HL-60 (cell line): ENCODE measurements around the gene LHX2.

Experiments
- POLR2AphosphoS5 ChIP-seq: IDR thresholded peaks from 2 replicates; pipeline ENCODE4 v1.6.1; 2012; ENCODE audit warnings: low read depth
- TF ChIP-seq, protein P1 (sequence below): IDR thresholded peaks from one replicate; pipeline ENCODE4 v1.5.1; 2011; ENCODE audit warnings: low read length, control low read depth, inconsistent platforms; ENCODE audit not compliant: insufficient read depth

DNA sequence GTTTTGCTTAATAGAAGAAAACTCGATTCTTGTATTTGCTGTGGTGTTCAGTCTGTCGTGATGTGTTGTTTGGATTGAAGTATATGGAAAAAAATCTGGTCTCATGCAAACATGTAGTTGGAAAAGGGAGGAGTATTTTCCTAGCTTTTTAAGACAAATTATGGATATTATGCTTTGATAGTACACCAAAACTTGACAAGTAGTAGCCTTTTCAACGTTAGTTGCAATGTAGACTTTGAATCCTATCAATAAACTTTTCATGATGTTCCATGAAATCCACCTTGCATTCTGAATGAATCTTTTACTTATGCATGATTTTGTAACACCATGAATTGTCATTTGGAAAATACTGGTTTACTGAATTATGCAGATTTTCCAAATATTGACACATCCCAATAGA is 64.2 kb downstream of the LHX2 start:
- TF ChIP-seq, protein P1, sequence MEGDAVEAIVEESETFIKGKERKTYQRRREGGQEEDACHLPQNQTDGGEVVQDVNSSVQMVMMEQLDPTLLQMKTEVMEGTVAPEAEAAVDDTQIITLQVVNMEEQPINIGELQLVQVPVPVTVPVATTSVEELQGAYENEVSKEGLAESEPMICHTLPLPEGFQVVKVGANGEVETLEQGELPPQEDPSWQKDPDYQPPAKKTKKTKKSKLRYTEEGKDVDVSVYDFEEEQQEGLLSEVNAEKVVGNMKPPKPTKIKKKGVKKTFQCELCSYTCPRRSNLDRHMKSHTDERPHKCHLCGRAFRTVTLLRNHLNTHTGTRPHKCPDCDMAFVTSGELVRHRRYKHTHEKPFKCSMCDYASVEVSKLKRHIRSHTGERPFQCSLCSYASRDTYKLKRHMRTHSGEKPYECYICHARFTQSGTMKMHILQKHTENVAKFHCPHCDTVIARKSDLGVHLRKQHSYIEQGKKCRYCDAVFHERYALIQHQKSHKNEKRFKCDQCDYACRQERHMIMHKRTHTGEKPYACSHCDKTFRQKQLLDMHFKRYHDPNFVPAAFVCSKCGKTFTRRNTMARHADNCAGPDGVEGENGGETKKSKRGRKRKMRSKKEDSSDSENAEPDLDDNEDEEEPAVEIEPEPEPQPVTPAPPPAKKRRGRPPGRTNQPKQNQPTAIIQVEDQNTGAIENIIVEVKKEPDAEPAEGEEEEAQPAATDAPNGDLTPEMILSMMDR = no peak
- TF ChIP-seq POLR2AphosphoS5 = no peak
